Subcutaneous adipose tissue (tissue), 4 donors: ENCODE results near the gene CHD5. TPM values are rescaled to one million over a fixed set of nuclear protein-coding genes. Genes with fewer than 3 reads are reported as not detected.

Experiments
- total RNA-seq, 4 donors: library from RNA; depleted of rRNA; stranded (reverse); fragments of >200 nt; gene quantifications; one replicate each; pipeline ENCODE4 v1.1.0, GENCODE V29; 2016
- TF ChIP-seq, protein P1 (sequence below): fragments of 450-650 bp; IDR thresholded peaks from one replicate; pipeline ENCODE4 v1.5.1; 2016; ENCODE audit warnings: low read depth, mild to moderate bottlenecking, control low read depth, antibody characterized with exemption, moderate library complexity

Gene CHD5
- total RNA-seq, 4 donors from 2014 or later, result 0.19 to 0.49 (median 0.22) TPM; not detected in 1

- TF ChIP-seq, protein P1, sequence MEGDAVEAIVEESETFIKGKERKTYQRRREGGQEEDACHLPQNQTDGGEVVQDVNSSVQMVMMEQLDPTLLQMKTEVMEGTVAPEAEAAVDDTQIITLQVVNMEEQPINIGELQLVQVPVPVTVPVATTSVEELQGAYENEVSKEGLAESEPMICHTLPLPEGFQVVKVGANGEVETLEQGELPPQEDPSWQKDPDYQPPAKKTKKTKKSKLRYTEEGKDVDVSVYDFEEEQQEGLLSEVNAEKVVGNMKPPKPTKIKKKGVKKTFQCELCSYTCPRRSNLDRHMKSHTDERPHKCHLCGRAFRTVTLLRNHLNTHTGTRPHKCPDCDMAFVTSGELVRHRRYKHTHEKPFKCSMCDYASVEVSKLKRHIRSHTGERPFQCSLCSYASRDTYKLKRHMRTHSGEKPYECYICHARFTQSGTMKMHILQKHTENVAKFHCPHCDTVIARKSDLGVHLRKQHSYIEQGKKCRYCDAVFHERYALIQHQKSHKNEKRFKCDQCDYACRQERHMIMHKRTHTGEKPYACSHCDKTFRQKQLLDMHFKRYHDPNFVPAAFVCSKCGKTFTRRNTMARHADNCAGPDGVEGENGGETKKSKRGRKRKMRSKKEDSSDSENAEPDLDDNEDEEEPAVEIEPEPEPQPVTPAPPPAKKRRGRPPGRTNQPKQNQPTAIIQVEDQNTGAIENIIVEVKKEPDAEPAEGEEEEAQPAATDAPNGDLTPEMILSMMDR, result no peak
Observed at GRCh38 chr1:6124341-6124740, 55.8 kb downstream of the CHD5 start.

DNA sequence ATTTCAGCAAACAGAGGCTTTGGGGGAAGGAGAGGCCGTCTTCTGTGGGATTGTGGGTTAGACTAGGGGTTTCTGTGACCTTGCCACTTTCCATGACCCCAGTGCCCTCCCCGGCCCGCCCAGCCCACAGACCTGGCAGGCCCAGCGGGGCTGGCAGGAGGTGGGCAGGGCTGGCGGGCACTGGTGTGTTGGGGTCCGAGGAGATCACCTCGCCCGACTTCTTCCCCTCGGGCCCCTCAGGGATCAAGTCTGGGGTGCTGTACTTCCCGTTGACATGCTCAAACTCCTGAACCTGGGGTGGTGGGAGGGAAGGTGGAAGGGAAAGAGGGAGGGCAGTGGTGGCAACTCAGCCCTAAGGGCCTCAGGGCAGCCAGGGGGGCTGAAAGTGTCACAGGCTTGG lies 56.3 kb downstream of the CHD5 start:
- TF ChIP-seq, protein P1, result no peak

GRCh38 chr1:6123083-6123482 lies 57.0 kb downstream of the CHD5 start:
- TF ChIP-seq, protein P1, result no peak

DNA sequence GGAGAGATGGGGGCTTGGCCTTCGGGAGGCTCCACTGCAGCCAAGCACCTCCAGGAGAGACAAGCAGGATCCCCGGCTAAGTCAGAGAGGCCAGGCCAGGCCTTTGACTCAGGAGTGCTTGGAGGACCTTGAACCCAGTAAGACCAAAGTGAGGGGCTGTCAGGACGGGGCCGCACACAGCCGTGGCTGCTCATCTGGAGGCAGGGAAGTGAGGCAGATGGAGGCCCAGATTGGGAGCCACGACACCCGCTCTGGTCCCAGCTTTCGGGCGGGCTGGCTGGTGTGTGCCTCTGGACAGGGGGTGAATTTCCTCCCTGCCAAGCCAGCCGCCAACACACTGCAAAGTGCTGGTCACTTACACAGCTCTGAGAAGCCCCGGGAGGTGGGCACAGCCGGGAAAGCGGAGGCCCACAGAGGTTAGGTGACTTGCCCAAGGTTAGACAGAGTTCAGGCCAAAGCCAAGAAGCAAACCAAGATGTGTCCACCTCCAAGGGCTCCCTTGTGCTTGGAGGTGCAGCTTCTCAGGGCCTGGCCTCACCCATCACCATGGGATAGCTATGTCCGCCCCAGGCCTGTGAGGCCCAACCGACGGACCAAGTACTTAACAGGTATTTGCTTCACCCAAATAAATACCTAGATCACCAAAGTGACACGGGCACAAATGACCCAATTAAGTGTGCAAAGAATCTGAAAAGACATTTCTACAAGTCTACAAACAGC lies 58.3 kb downstream of the CHD5 start:
- TF ChIP-seq, protein P1, result no peak

GRCh38 chr1:6121021-6121421 lies 59.1 kb downstream of the CHD5 start:
- TF ChIP-seq, protein P1, result no peak

- TF ChIP-seq, protein P1, result no peak
Observed at GRCh38 chr1:6118415-6118814, 61.7 kb downstream of the CHD5 start.

DNA sequence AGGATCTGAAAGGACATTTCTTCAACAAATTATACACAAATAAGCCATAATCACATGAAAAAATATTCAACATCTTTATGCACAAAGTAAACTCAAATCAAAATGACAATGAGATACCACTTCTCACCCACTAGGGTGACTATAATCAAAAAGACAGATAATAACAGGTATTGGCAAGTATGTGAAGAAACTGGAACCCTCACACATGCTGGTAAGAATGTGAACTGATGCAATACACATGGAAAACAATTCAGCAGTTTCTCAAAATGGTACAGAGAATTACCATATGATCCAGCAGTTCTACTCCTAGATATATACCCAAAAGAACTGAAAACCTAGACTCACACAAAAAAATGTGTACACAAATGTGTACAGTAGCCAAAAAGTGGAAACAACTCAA lies 62.5 kb downstream of the CHD5 start:
- TF ChIP-seq, protein P1, result no peak
